Ectodermal cell (in vitro differentiated cells): ENCODE measurements around the gene MAMDC4.
A peak's percentile ranks its signal among the peaks of the same experiment; 100 is the strongest.

ENCODE experiments used
- H3K27ac ChIP-seq: 2 replicates; pipeline ENCODE4 v1.7.0; 2013; ENCODE audit warnings: mild to moderate bottlenecking, low read depth, low read length; ENCODE audit not compliant: insufficient read depth, poor library complexity, severe bottlenecking
- H3K27me3 ChIP-seq: 2 replicates; pipeline ENCODE4 v1.7.0; 2013; ENCODE audit warnings: mild to moderate bottlenecking, low read length; ENCODE audit not compliant: insufficient read depth, control insufficient read depth, poor library complexity, severe bottlenecking
- H3K36me3 ChIP-seq: one replicate; pipeline ENCODE4 v1.7.0; 2013; ENCODE audit warnings: low read length; ENCODE audit not compliant: control insufficient read depth, insufficient read depth
- H3K4me1 ChIP-seq: one replicate; pipeline ENCODE4 v1.7.0; 2013; ENCODE audit warnings: low read length; ENCODE audit not compliant: control insufficient read depth, insufficient read depth
- H3K4me3 ChIP-seq: 2 replicates; pipeline ENCODE4 v1.7.0; 2013; ENCODE audit warnings: low read depth, low read length, control low read depth; ENCODE audit not compliant: insufficient read depth
- H3K9me3 ChIP-seq: 2 replicates; pipeline ENCODE4 v1.7.0; 2013; ENCODE audit warnings: mild to moderate bottlenecking, low read length, moderate library complexity; ENCODE audit not compliant: control insufficient read depth
- WGBS, 2 experiments: methylation state at CpG; one replicate each; pipeline ENCODE4 v1.1.7; 2013; ENCODE audit warnings: missing lambda C conversion rate in 2 of 2; 5-methylcytosine and 5-hydroxymethylcytosine counted together

Gene MAMDC4

DNA sequence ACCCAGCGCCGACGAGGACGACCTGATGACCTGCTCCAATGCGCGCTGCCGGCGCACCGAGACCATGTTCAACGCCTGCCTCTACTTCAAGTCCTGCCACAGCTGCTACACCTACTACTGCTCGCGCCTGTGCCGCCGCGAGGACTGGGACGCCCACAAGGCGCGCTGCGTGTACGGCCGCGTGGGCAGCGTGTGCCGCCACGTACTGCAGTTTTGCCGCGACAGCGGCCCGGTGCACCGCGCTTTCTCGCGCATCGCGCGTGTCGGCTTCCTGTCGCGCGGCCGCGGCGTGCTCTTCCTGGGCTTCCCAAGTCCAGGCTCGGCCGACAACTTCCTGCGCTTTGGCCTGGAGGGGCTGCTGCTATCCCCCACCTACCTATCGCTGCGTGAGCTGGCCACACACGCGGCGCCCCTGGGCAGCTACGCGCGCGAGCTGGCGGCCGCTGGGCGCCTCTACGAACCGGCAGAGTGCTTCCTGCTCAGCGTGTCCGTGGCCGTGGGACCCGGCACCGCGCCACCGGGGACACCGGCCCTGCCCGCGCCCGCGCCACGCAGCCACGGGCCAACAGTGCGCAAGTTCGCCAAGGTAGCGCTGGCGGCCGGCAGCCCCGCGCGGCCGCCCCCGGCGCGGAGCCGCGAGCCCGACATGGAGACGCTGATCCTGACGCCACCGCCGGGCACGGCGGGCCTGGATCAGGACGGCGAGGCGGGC lies 5.6 kb upstream of the MAMDC4 start:
- H3K27me3 ChIP-seq, result peaks cover 29% of the 10 kb centered on the region
- H3K4me3 ChIP-seq, result peak overlapping the region; percentile 71
- H3K9me3 ChIP-seq, result no peaks in the 10 kb centered on the region
- H3K4me1 ChIP-seq, result peaks cover 20% of the 10 kb centered on the region
- no peak overlapping the region for H3K27ac ChIP-seq
- H3K36me3 ChIP-seq, result peaks cover 5% of the 10 kb centered on the region
- 71 to 72% methylated on average over 98 of the region's 98 CpGs for WGBS, 2 experiments

DNA sequence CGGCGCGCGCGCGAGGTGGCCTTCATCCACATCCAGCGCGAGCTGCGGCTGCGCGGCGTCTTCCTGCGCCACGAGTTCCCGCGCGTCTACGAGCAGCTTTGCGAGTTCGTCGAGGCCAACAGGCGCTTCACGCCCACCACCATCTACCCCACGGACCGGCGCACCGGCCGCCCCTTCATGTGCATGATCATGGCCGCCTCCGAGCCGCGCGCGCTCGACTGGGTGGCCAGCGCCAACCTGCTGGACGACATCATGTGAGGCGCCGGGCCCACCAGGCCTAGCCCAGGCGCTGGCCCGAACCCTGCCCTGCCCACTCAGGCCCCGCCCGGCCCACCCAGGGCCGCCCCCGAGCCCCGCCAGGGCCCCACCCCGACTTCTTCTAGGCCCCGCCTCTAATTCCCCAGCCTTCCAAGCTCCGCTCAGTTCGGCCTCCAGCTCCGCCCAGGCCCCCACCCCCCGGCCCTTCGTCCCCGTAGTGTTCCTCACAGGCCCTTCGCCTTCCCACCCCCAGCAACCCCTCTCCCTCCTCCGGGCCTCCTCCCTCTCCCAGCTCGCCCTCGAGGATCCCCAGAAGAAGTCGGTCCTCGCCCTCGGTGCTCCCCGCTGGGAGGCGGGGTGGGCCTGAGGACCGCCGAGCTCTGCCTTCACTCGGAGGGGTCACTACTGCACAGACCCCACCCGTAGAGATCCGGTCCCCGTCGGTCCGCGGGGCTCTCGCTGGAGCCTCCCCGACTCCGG lies 4.9 kb upstream of the MAMDC4 start:
- H3K27ac ChIP-seq, result peak overlapping the region; percentile 50
- peaks cover 29% of the 10 kb centered on the region for H3K27me3 ChIP-seq
- peak overlapping the region; percentile 71 for H3K4me3 ChIP-seq
- no peaks in the 10 kb centered on the region for H3K9me3 ChIP-seq
- H3K36me3 ChIP-seq, result peaks cover 8% of the 10 kb centered on the region
- H3K4me1 ChIP-seq, result peaks cover 13% of the 10 kb centered on the region
- WGBS, 2 experiments, result 18 to 21% methylated on average over 73 to 75 of the region's 75 CpGs

DNA sequence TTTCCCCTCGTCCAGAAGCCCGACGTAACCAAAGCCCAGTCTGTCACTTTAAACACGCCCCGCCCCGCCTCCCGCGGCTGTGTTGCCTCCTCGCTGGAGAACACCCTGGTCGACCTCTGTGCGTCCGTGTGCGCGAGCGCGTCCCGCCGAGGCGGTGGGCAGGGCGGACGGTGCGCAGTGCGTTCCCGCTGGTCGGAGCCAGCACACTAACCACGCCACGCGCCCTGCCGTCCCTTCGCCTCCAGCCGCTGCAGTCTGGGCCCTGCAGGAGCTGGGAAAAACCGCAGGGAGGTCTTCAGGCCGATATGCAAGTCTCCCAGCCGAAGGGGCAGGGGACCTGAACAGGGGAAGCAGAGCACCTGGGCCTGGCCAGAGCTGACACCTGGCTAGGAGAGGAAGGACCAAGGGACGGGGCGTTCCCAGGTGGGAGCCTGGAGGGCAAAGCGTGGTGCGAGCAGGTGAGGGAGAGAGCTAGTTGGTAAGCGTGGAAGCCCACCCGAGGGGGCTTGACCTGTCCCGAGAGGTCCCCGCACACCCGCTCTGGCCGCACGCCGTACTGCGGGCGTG lies 4.2 kb upstream of the MAMDC4 start:
- H3K4me1 ChIP-seq, result peaks cover 10% of the 10 kb centered on the region
- peak overlapping the region; percentile 87 for H3K27ac ChIP-seq
- peak overlapping the region; percentile 71 for H3K4me3 ChIP-seq
- peaks cover 8% of the 10 kb centered on the region for H3K36me3 ChIP-seq
- H3K9me3 ChIP-seq, result no peaks in the 10 kb centered on the region
- 1% methylated on average over 48 of the region's 48 CpGs for WGBS, 2 experiments
- peaks cover 29% of the 10 kb centered on the region for H3K27me3 ChIP-seq

DNA sequence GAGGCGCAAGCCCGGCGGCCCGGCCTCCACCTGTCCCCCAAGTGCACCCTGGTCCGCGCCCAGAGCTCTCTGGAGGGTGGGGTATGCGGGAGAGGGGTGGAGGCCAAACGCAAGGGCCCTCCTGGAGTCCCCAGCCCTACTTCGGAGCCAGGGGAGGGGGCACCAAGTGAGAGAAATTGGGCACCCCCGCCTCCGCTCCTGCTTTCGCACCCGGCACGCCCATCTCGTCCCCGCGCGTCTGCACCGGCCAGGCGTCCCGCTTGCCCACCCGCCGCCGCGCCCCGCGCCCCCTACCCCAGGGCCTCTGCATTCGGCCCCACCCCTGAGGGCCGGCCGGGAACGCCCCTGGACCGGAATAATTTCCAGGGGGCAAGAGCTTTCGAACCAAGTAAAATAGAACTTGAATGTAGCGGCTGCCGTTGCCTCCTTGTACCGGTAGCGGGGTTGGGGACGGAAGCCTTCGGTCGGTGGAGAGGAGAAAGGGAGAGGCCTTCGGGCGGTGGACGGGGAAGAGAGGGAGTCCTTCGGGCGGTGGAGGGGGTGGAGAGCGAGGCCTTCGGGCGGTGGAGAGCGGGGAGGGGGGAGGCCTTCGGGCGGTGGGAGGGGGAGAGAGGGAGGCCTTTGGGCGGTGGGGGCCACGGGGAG lies 3.6 kb upstream of the MAMDC4 start:
- H3K27me3 ChIP-seq, result peaks cover 29% of the 10 kb centered on the region
- peak overlapping the region; percentile 87 for H3K27ac ChIP-seq
- peaks cover 6% of the 10 kb centered on the region for H3K4me1 ChIP-seq
- peak overlapping the region; percentile 71 for H3K4me3 ChIP-seq
- 0 to 1% methylated on average over 53 of the region's 53 CpGs for whole genome bisulfite sequencing, 2 experiments
- peaks cover 8% of the 10 kb centered on the region for H3K36me3 ChIP-seq
- H3K9me3 ChIP-seq, result no peaks in the 10 kb centered on the region

DNA sequence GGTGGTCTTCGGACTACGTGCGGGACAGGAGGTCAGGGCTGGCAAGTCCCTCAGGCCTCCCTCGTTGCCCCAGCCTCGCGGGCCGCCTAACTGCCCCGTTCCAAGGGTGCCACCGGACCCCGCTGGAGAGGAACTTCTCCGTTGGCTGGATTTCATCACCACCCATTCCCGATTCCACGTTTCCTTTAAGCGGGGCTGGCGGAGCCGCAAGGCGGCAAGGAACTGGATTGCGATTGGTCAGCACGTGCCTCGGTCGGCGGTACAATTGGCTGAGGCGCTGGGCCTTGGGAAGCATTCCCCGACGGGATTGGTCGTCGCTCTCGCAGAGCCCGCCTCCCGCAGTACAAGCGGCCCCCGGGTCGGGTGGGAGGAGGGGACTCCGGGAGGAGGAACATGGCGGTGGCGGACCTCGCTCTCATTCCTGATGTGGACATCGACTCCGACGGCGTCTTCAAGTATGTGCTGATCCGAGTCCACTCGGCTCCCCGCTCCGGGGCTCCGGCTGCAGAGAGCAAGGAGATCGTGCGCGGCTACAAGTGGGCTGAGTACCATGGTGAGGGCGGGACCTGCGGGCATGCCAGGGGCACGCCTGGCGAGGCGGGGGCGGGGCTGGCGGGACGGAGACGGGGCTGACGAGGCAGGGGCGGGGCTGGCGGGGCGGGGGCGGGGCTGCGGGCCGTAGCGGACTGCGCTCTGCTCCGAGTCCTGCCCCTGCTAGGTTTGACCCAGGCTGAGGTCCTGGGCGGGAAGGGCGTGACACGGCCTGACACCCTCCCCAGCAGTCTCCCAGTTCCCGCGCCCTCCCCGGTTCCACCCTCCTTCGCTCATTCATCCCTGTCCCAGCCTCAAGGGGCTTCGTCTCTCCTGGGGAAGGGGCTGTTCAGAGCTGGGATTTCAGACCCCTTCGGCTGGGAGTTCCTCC lies 2.8 kb upstream of the MAMDC4 start, which contains the start of gene PHPT1:
PHPT1 (plus strand) TSS at position 372 of the 922 bp plus-strand sequence; CDS start at position 394, 22 bp downstream.
- Histone ChIP-seq H3K9me3 (no peaks in the 10 kb centered on the region), H3K27me3 (peaks cover 24% of the 10 kb centered on the region), H3K27ac (peak within 1 kb of the TSS; percentile 87), H3K4me1 (peaks cover 6% of the 10 kb centered on the region), H3K4me3 (peak within 1 kb of the TSS; percentile 71), H3K36me3 (peaks cover 8% of the 10 kb centered on the region)
- 1% methylated on average over 77 of the region's 77 CpGs for WGBS, 2 experiments

DNA sequence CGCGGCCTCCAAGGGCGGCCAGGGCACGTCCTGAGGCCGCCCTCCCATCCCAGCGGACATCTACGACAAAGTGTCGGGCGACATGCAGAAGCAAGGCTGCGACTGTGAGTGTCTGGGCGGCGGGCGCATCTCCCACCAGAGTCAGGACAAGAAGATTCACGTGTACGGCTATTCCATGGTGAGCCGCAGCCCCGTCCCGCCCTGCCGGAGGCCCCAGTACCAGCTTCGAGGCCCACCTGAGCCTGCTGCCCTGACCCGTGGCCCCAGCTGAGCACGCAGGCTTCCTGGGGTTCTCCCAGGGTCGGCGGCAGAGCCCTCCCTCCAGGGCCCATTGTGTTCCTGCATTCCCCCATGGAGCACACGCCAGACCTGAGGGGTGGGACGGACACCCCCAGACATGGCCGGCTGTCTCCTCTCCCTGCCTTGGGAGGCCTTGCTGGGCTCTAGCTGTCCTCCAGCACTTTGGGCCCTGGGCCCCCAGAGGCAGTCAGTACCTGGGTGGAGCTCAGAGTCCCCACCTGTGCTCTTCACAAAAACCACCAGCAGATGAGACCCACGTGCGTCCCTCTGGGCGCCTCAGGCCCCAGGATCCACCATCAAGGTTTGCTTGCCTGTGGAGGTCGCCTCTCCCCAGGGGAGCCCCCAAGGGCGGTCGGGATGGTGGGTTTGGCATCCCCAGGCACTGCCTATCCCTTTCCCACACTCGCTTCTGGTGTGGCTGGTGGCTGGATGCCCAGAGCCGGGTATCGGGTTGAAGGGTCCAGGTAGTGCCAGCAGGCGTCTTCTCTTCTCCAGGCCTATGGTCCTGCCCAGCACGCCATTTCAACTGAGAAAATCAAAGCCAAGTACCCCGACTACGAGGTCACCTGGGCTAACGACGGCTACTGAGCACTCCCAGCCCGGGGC lies 1.9 kb upstream of the MAMDC4 start:
- H3K4me3 ChIP-seq, result peak overlapping the region; percentile 71
- H3K9me3 ChIP-seq, result no peaks in the 10 kb centered on the region
- H3K4me1 ChIP-seq, result peaks cover 6% of the 10 kb centered on the region
- WGBS, 2 experiments, result 67 to 68% methylated on average over 43 of the region's 43 CpGs
- no peak overlapping the region for H3K27ac ChIP-seq
- peaks cover 17% of the 10 kb centered on the region for H3K27me3 ChIP-seq
- peaks cover 8% of the 10 kb centered on the region for H3K36me3 ChIP-seq

DNA sequence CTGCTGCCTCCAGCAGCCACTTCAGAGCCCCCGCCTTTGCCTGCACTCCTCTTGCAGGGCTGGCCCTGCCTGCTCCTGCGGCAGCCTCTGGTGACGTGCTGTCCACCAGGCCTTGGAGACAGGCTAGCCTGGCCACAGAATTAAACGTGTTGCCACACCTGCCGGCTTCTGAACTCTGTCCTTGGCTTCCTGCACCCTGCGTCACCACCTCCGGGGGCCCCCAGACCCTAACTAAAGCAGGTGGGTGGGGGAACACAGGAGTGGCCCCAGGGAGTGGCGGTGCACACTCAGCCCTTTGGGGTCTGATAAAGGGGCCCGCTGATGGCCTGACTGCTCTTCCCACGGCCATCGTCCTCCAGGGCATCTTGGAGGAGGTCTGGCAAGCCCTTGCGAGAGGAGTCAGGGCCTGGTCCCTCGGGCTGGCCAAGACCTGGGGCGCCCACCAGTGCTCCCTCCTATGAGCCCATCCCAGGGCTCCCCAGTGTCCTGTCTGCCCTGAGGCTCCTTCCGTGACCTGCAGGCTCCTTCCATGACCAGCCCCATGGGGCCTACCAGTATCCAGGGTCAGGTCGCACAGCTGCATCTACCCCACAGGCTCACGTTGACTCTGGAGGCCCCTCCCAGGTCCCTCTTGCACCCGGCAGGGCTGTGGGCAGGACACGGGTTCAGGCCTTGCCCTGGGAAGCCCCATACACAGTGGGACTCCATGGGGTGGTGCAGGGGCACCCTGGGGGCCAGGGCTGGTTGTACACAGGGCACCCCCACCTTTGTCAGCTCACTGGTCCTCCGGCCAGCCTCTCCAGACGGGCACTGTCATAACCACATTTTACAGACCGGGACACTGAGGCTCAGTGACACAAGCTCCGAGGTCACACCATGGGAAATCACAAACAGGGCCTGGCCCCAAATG lies 1.0 kb upstream of the MAMDC4 start:
- H3K4me3 ChIP-seq, result no peak overlapping the region
- H3K9me3 ChIP-seq, result no peaks in the 10 kb centered on the region
- H3K27ac ChIP-seq, result no peak overlapping the region
- peaks cover 9% of the 10 kb centered on the region for H3K27me3 ChIP-seq
- WGBS, 2 experiments, result 94 to 95% methylated on average over 23 of the region's 23 CpGs
- H3K36me3 ChIP-seq, result peaks cover 8% of the 10 kb centered on the region
- H3K4me1 ChIP-seq, result peaks cover 6% of the 10 kb centered on the region
